ENCODE data around the gene RNGTT. TPM values are rescaled to one million over a fixed set of nuclear protein-coding genes. Genes with fewer than 3 reads are reported as not detected.

RNGTT gene
- 12.9 and 30.7 TPM in 2 replicates for total RNA-seq

GRCh38 chr6:88963139-88964090 lies at the start of gene RNGTT:
Gene RNGTT (minus strand): TSS chr6:88963618. CDS start chr6:88963409, 209 bp downstream.

Small RNA genes within 50 kb of the gene (small RNA-seq; reads per million reads assigned to genes)
- gene AL079342.1 (not detected), gene RF00045 (0.33 reads per million, percentile 12 among the genes with 10 or more reads in this experiment)

Other genes starting within 250 kb of the RNGTT start
- 38.5 and 63.2 TPM in 2 replicates for gene PNRC1, start 117.1 kb upstream of the RNGTT start, total RNA-seq
- gene SRSF12, start 154.5 kb upstream of the RNGTT start, total RNA-seq: under 0.01 and 0.37 TPM in 2 replicates
- 9.2 and 13.1 TPM in 2 replicates for gene PM20D2, start 182.4 kb upstream of the RNGTT start, total RNA-seq